CD14-positive monocyte (primary cell): ENCODE data around the gene CLCN5. TPM values are rescaled to one million over a fixed set of nuclear protein-coding genes. Genes with fewer than 3 reads are reported as not detected.
A peak's percentile ranks its signal among the peaks of the same experiment; 100 is the strongest.

Experiments
- DNase-seq, 3 donors: peaks; one replicate each; pipeline ENCODE4 v3.0.0-alpha.2; 2011 to 2022
- H2AFZ ChIP-seq: 2 replicates; pipeline ENCODE4 v1.6.0; 2012; ENCODE audit warnings: mild to moderate bottlenecking, low read depth, low read length, inconsistent platforms; ENCODE audit not compliant: insufficient read depth, poor library complexity, severe bottlenecking
- H3K27ac ChIP-seq, 2 donors: 1 replicate in 1 of 2; 2 replicates in 1 of 2; pipeline ENCODE4 v1.5.1; 2012 to 2013; ENCODE audit warnings: low read length in 2 of 2, control low read depth in 1 of 2, inconsistent platforms in 1 of 2, low read depth in 1 of 2, mild to moderate bottlenecking in 1 of 2
- H3K27me3 ChIP-seq, 2 donors: one replicate each; pipeline versions ENCODE4 v1.6.0 to v1.6.1; 2011 to 2013; ENCODE audit warnings: low read length in 2 of 2; ENCODE audit not compliant: control insufficient read depth in 2 of 2, insufficient read depth in 2 of 2
- H3K36me3 ChIP-seq, 2 donors: replicated peaks in 1 of 2; 1 replicate in 1 of 2; 2 replicates in 1 of 2; pipeline versions ENCODE4 v1.5.1 to v1.6.1; 2012 to 2013; ENCODE audit warnings: low read length in 2 of 2, control low read depth in 1 of 2, inconsistent platforms in 1 of 2, mild to moderate bottlenecking in 1 of 2; ENCODE audit not compliant: insufficient read depth in 2 of 2, control insufficient read depth in 1 of 2
- H3K4me1 ChIP-seq, 2 donors: 1 replicate in 1 of 2; 2 replicates in 1 of 2; pipeline versions ENCODE4 v1.5.1 to v1.6.1; 2012 to 2013; ENCODE audit warnings: low read length in 2 of 2, control low read depth in 1 of 2, inconsistent platforms in 1 of 2, mild to moderate bottlenecking in 1 of 2, moderate library complexity in 1 of 2; ENCODE audit not compliant: insufficient read depth in 2 of 2, control insufficient read depth in 1 of 2
- H3K4me2 ChIP-seq: replicated peaks from 2 replicates; pipeline ENCODE3; 2012; ENCODE audit warnings: low read length, moderate library complexity, mild to moderate bottlenecking; ENCODE audit not compliant: poor library complexity, severe bottlenecking; ENCODE audit errors: extremely low read depth
- H3K4me3 ChIP-seq, 3 experiments: fragments of 200-600 bp in 1 of 3; sonication (generic) in 1 of 3; replicated peaks in 1 of 3; 1 replicate in 2 of 3; 2 replicates in 1 of 3; pipeline ENCODE4 v1.5.1; 2011 to 2013; ENCODE audit warnings: low read length in 3 of 3, mild to moderate bottlenecking in 3 of 3, control low read depth in 2 of 3, low read depth in 2 of 3, inconsistent platforms in 1 of 3, moderate library complexity in 1 of 3
- H3K79me2 ChIP-seq: 2 replicates; pipeline ENCODE4 v1.6.0; 2012; ENCODE audit warnings: mild to moderate bottlenecking, control low read depth, inconsistent platforms, low read length, moderate library complexity; ENCODE audit not compliant: insufficient read depth
- H3K9ac ChIP-seq: 2 replicates; pipeline ENCODE4 v1.6.0; 2017; ENCODE audit warnings: low read length, mild to moderate bottlenecking; ENCODE audit not compliant: insufficient read depth, poor library complexity, severe bottlenecking
- H3K9me3 ChIP-seq, 2 donors: replicated peaks in 1 of 2; 1 replicate in 1 of 2; 2 replicates in 1 of 2; pipeline versions ENCODE4 v1.5.1 to v1.6.1; 2012 to 2013; ENCODE audit warnings: low read length in 2 of 2, control low read depth in 1 of 2; ENCODE audit not compliant: control insufficient read depth in 1 of 2, insufficient read depth in 1 of 2
- H4K20me1 ChIP-seq: 2 replicates; pipeline ENCODE4 v1.6.0; 2012; ENCODE audit warnings: mild to moderate bottlenecking, low read length, control low read depth, moderate library complexity; ENCODE audit not compliant: insufficient read depth
- H3K27ac Mint-ChIP-seq, 7 donors: one replicate each; pipeline ENCODE4 v1.8.0; 2020; ENCODE audit warnings: mild to moderate bottlenecking in 7 of 7, mixed read lengths in 7 of 7, moderate library complexity in 6 of 7, inconsistent platforms in 2 of 7
- H3K27me3 Mint-ChIP-seq, 3 donors: one replicate each; pipeline ENCODE4 v1.8.0; 2021 to 2022; ENCODE audit warnings: low read depth in 3 of 3, mild to moderate bottlenecking in 3 of 3, mixed read lengths in 3 of 3, moderate library complexity in 3 of 3, inconsistent platforms in 1 of 3
- H3K36me3 Mint-ChIP-seq, 2 donors: one replicate each; pipeline ENCODE4 v1.8.0; 2020; ENCODE audit warnings: mixed read lengths in 2 of 2, inconsistent platforms in 1 of 2, mild to moderate bottlenecking in 1 of 2
- H3K4me1 Mint-ChIP-seq: one replicate; pipeline ENCODE4 v1.8.0; 2020; ENCODE audit warnings: mild to moderate bottlenecking, mixed read lengths
- H3K4me3 Mint-ChIP-seq, 2 donors: one replicate each; pipeline ENCODE4 v1.8.0; 2020; ENCODE audit warnings: mild to moderate bottlenecking in 2 of 2, mixed read lengths in 2 of 2, moderate library complexity in 1 of 2
- H3K9me3 Mint-ChIP-seq, 7 donors: one replicate each; pipeline ENCODE4 v1.8.0; 2020 to 2022; ENCODE audit warnings: mixed read lengths in 7 of 7, mild to moderate bottlenecking in 6 of 7, moderate library complexity in 6 of 7, inconsistent platforms in 2 of 7
- WGBS: methylation state at CpG from one replicate; pipeline ENCODE4 v1.1.5; 2013; ENCODE audit warnings: missing lambda C conversion rate; ENCODE audit not compliant: insufficient coverage; 5-methylcytosine and 5-hydroxymethylcytosine counted together
- intact Hi-C, 2 donors: fragments of 100-400 bp; cut with micrococcal nuclease; formaldehyde crosslinking; loops; one replicate each; pipeline versions ENCODE4 v1.15.0 to v1.15.1; 2023
- polyA plus RNA-seq, 3 donors: library from polyadenylated mRNA; depleted of rRNA in 1 of 3; unstranded in 2 of 3; stranded (reverse) in 1 of 3; fragments of 300-500 nt in 2 of 3; fragments of >200 nt in 1 of 3; fragmentation: Illumina TruSeq in 2 of 3; gene quantifications; 1 replicate in 2 of 3; 2 replicates in 1 of 3; pipeline ENCODE4 v1.2.3, GENCODE V29; 2012 to 2021
- TF ChIP-seq, protein P1 (sequence below): fragments of 200-600 bp; IDR thresholded peaks from one replicate; pipeline ENCODE4 v1.8.0; 2022; ENCODE audit warnings: antibody characterized with exemption, mild to moderate bottlenecking

CLCN5 gene
- polyA plus RNA-seq, 3 donors = 4.1 to 4.2 (median 4.1) TPM

DNA sequence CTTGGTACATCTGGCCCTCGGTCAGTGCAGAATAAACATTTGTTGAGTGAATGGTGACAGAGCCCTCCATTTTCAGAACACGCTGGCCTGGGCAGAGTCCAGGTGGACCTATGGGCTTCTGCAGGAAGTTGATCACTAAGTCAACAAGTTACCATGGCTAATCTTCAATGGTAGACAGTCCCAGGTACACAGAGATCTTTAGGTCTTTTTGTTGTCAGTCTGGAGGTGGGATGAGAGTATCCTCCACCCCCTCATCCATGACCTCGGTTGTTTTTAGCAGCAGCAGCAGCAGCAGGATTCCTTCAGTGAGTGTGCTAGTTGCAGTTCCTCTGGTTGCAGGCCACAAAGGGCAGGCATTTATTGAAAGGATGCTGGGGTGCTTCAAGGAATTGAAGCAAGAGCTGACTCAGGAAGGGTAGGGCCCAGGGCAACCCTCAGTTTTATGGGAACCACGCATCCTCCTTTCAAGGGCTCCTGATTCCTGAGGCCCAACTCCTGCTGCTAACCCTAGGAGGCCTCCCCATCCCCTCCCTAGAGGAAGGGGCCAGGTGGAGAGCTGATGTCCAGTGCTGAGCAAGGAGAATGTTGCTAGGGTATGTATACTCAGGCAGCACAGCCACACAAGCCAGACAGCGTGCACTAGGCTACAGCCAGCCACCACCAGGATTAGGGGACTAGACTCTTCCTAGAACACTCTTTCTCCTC lies 44.8 kb upstream of the CLCN5 start:
- Histone ChIP-seq H4K20me1 (no peaks in the 10 kb centered on the region), H3K4me3 (peak overlapping the region in 1 of 3 experiments; percentile 22), H3K79me2 (no peaks in the 10 kb centered on the region), H2AFZ (peak overlapping the region; percentile 78), H3K27me3 (no peaks in the 10 kb centered on the region), H3K36me3 (no peaks in the 10 kb centered on the region), H3K9me3 (no peaks in the 10 kb centered on the region), H3K4me1 (peaks cover 28 to 39% of the 10 kb centered on the region in 2 donors), H3K27ac (peak overlapping the region; percentile 54 to 63), H3K4me2 (peak overlapping the region; percentile 8), H3K9ac (no peak overlapping the region)
- TF ChIP-seq, protein P1, sequence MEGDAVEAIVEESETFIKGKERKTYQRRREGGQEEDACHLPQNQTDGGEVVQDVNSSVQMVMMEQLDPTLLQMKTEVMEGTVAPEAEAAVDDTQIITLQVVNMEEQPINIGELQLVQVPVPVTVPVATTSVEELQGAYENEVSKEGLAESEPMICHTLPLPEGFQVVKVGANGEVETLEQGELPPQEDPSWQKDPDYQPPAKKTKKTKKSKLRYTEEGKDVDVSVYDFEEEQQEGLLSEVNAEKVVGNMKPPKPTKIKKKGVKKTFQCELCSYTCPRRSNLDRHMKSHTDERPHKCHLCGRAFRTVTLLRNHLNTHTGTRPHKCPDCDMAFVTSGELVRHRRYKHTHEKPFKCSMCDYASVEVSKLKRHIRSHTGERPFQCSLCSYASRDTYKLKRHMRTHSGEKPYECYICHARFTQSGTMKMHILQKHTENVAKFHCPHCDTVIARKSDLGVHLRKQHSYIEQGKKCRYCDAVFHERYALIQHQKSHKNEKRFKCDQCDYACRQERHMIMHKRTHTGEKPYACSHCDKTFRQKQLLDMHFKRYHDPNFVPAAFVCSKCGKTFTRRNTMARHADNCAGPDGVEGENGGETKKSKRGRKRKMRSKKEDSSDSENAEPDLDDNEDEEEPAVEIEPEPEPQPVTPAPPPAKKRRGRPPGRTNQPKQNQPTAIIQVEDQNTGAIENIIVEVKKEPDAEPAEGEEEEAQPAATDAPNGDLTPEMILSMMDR = no peak
- peak overlapping the region; percentile 16 to 19 for H3K4me3 Mint-ChIP-seq
- peaks cover 29% of the 10 kb centered on the region for H3K4me1 Mint-ChIP-seq
- no CpG with 5 or more reads among the region's 5 CpGs for WGBS
- peaks cover 0 to 3% (median 0%) of the 10 kb centered on the region in 7 donors for H3K9me3 Mint-ChIP-seq
- H3K27me3 Mint-ChIP-seq = peaks cover 0 to 2% (median 0%) of the 10 kb centered on the region in 3 donors
- H3K27ac Mint-ChIP-seq = peak overlapping the region; percentile 30 to 86 (median 78)
- no peaks in the 10 kb centered on the region for H3K36me3 Mint-ChIP-seq
- intact Hi-C loops = no loop called here
- DNase-seq = peak in 2 of 3 donors; percentile 11 to 34

DNA sequence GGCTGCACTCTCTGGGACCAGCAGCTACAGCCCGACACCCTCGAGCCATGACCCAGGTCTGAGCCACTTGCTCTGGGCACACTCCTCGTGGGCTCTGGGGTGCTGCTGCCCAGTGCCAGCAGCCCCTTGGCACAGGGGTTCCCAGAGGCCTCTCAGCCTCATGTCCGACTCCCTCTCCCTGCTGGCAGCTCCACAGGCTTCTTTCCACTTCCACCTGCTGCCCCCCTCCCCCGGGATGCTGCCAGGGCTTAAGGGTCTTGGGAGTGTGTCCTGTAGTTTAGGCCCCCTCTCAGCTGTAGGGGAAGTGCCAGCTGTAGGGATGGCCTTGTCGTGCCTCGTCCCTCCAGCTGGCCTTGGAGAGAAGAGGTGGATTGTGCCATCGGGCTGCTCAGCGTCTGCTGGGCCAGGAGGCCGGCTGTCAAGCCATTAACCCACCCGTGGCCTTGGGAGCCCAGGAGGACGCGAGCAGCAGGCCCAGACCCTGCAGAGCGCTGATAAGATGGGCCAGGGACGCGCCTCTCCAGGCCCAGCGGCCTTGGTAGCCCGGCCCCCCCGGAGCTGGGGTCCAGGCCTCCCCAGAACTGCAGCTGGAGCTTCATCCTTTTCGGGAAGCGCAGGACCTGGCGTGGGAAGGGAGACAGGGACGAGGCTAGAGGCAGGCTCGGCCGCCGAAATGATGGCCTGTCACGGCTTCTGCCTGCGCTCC lies 44.1 kb upstream of the CLCN5 start:
- peak overlapping the region; percentile 54 to 76 (median 54) for H3K4me3 ChIP-seq
- Mint-ChIP-seq H3K4me3 (peak overlapping the region; percentile 73 to 88), H3K27me3 (no peaks in the 10 kb centered on the region), H3K4me1 (peaks cover 32% of the 10 kb centered on the region), H3K36me3 (no peaks in the 10 kb centered on the region), H3K9me3 (peaks cover 0 to 3% (median 0%) of the 10 kb centered on the region in 7 donors), H3K27ac (peak overlapping the region; percentile 43 to 86 (median 77))
- H3K4me1 ChIP-seq = peaks cover 28 to 39% of the 10 kb centered on the region in 2 donors
- no peaks in the 10 kb centered on the region for H4K20me1 ChIP-seq
- intact Hi-C loops = no loop called here
- DNase-seq = no peak
- H3K9me3 ChIP-seq = no peaks in the 10 kb centered on the region
- TF ChIP-seq, protein P1 = no peak
- no peaks in the 10 kb centered on the region for H3K27me3 ChIP-seq
- no peaks in the 10 kb centered on the region for H3K79me2 ChIP-seq
- WGBS = 26% methylated on average over 21 of the region's 28 CpGs
- H2AFZ ChIP-seq = peak overlapping the region; percentile 78
- H3K27ac ChIP-seq = peak overlapping the region; percentile 63 to 71
- H3K9ac ChIP-seq = peak overlapping the region; percentile 58
- no peaks in the 10 kb centered on the region for H3K36me3 ChIP-seq
- peak overlapping the region; percentile 77 for H3K4me2 ChIP-seq
